Measurements from ENCODE around the gene NCS1.
A peak's percentile ranks its signal among the peaks of the same experiment; 100 is the strongest.

The NCS1 gene

DNA sequence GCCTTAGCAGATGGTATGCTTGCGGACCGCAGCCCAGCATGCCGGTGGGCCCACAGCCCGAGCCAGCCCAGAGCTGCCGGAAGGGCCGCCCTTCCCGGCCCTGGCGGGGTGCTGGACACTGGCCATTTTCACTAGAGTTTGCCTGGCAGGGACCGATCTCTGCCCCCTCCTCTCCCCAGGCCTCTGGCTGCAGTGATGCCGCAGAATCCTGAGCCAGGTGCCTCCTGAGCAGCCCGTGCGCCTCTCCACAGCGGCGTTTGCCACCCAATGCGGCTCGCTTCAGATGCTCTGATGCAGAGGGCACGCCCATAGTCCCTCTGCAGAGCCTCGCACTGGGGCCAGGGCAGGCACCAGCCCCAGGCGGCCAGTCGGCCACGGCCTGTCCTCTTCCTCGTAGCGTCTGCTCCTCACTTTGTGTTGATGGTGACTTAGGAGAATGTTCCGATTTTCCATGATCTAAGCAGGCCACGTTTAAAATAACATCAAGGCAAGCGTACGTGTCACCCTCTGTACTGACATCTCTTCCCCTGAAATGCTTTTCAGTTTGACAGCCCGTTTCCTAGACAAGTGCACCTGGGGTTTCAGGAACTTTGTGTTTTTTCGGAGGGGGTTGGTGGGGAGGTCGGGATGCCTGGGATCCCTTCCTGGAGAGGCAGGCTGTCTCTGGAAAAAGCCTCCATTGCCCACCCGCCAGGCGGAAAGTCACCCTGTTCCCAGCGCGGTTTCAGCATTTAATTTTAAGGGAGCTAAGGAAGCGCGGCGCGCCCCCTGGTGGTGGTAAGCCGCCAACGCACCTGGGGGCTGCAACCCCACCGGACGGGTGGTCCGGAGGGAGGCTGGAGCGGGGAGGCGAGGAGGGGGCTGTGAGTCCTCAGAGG, 63.6 kb downstream of the NCS1 start:
- TF ChIP-seq, protein P1, sequence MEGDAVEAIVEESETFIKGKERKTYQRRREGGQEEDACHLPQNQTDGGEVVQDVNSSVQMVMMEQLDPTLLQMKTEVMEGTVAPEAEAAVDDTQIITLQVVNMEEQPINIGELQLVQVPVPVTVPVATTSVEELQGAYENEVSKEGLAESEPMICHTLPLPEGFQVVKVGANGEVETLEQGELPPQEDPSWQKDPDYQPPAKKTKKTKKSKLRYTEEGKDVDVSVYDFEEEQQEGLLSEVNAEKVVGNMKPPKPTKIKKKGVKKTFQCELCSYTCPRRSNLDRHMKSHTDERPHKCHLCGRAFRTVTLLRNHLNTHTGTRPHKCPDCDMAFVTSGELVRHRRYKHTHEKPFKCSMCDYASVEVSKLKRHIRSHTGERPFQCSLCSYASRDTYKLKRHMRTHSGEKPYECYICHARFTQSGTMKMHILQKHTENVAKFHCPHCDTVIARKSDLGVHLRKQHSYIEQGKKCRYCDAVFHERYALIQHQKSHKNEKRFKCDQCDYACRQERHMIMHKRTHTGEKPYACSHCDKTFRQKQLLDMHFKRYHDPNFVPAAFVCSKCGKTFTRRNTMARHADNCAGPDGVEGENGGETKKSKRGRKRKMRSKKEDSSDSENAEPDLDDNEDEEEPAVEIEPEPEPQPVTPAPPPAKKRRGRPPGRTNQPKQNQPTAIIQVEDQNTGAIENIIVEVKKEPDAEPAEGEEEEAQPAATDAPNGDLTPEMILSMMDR (conservative IDR thresholded peaks at IDR 0.05), result peak; percentile 99
- TF ChIP-seq ZFX (IDR thresholded peaks at IDR 0.05), result no peak
- no peak overlapping the region for H3K27ac ChIP-seq

DNA sequence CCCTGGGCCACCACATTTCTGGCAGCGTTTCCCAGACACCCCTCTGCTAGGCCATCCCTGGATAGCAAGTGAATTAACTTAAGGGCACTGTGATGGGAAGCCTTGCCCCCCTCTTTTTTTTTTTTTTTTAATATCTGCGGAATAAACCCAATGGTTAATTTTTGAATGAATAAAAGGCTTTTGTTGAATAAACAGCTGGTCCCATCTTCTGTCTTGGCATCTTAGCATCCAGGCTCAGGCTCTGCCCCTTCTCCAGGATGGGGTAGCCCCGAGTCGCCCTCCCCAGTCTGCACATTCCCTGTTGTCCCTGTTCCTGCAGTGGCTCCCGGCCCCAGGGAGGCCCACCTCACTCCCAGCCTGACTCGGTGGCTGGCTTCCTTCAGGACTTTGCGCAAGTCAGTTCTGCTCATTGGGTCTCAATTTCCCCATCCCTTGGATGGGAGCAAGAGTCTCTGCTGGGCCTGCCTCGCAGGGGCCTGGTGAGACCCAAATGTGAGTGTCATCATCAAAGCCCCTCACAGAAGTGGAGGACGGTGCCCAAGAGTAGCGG, 64.3 kb downstream of the NCS1 start:
- TF ChIP-seq, protein P1 (conservative IDR thresholded peaks at IDR 0.05), result peak; percentile 1
- TF ChIP-seq ZFX (IDR thresholded peaks at IDR 0.05), result no peak

DNA sequence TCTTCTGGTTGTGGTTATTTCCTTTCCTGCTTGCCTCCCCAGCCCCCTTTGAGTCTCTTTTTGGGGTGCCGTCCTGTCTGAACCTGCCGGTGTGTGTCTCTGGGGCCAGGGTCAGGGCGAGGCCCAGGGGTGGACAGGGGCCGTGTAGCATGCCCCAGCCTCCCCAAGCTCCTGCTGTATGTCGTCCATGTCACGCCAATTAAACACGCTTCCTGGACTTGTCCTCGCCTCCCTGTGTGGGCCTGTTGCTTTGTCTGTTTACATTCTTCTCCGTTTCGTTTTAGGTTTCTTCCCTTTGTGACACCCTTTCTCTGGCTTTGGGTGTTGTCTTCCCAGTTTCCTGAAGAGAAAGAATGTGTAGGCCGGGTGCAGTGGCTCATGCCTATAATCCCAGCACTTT, 64.9 kb downstream of the NCS1 start:
- no peak overlapping the region for H3K27ac ChIP-seq
- TF ChIP-seq, protein P1 (conservative IDR thresholded peaks at IDR 0.05), result no peak
- no peak for TF ChIP-seq ZFX (IDR thresholded peaks at IDR 0.05)

More for the DNA sequence above, 64.3 kb downstream of the NCS1 start:
- H3K27ac ChIP-seq, result no peak overlapping the region

DNA sequence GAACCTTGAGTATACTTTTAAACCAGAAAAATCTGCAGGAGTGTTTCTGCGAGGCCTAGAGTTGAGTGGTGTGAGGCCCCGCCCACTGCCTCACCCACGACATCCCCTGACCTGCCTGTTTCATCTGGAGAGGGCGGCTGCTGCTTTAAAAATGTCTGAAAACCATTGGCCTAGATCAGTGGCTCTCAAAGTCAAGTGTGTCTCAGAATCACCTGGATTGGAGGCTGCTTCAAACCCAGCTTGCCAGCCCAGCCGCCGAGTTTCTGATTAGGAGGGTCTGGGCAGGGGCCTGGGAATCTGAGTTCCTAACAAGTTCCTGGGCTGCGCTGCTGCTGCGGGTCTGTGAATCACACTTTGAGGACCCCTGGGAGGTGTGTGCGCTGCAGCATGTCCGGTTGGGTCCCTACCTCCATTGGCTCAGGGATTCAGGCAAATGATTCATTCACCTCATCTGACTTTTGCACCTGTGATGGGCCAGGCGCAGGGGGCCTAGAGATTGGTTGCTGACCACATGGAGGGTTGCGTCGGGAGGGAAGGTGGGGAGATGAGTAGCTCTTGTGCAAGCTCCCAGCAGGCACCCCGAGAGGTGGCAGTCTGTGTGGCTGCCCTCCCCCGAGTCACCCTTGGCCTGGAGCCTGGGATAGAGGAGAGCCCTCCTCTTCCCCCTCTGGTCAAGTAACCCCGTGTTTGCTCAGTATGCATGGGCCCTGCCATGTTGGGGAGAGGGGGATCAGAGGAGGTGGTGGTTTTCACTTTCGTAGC, 65.7 kb downstream of the NCS1 start:
- TF ChIP-seq, protein P1 (conservative IDR thresholded peaks at IDR 0.05), result no peak
- TF ChIP-seq ZFX (IDR thresholded peaks at IDR 0.05), result no peak
- H3K27ac ChIP-seq, result no peak overlapping the region

DNA sequence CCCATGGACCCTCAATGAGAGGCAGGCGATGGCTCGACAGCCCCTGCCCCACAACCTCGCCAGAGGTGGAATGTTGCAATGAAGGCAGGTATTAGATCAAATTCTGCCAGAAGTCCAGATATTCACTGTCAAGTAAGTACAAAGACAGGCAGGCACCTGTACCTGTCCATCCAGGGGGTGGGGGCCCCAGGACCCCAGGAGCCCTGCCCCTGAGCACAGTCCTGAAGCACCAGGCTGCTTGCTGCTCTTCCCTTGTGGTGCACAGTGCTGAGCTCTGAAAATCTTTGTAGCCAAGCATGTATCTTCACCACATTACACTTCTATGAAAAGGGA, 67.1 kb downstream of the NCS1 start:
- TF ChIP-seq ZFX (IDR thresholded peaks at IDR 0.05), result no peak
- TF ChIP-seq, protein P1 (conservative IDR thresholded peaks at IDR 0.05), result no peak
- H3K27ac ChIP-seq, result no peak overlapping the region

DNA sequence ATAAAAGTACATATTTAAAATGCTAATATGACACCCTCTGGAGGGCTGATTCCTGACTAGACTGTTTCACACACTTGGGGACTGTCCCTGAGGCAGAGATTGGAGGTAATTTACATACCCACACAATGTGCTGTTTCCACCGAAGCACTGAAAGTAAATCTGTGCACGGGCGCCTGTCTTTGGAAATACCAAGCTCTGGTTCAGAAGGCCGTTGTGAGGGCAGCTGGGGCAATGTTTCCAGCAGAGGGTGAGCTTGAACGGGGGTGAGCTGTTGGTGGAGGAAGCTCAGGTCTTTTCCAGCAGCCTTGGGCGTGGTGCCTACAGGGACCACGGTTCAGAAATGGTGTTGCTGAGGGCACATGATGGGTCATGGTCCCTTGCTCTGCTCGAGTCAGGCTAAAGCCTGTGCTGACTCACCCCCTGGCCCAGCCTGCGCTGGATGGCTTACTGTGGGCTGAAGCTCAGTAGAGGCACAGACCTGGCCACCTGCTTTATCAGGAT, 67.6 kb downstream of the NCS1 start:
- no peak overlapping the region for H3K27ac ChIP-seq
- TF ChIP-seq ZFX (IDR thresholded peaks at IDR 0.05), result no peak
- TF ChIP-seq, protein P1 (conservative IDR thresholded peaks at IDR 0.05), result no peak

Measured in C4-2B (cell line).